Measurements from ENCODE around the gene MAP3K15. TPM values are rescaled to one million over a fixed set of nuclear protein-coding genes. Genes with fewer than 3 reads are reported as not detected.

MAP3K15 gene
- total RNA-seq, 1 donor from 2014 or later = 1.2 TPM

DNA sequence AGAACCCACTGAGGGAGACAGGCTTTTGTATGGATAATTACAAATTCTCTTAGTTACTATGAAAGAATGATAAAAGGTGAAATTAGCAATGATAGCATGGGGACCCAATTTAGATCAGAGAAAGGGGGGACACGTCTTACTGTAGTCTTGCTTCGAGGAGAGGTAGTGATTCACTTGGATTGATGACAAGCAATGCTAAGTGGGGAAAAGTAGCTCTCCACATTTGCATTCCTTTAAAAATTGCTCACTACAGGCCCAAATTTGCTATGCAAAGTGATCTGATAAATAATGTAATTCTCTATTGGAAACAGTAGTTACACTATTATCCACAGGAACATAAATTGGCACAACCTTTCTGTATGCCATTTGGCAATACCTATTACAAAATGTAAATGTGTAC is 42.5 kb upstream of the MAP3K15 start:
- no peak overlapping the region for H3K27ac Mint-ChIP-seq (ENCODE audit: unreplicated experiment)
- H3K4me1 Mint-ChIP-seq = no peaks in the 10 kb centered on the region
- no peaks in the 10 kb centered on the region for H3K27me3 Mint-ChIP-seq (ENCODE audit: low read depth)
- no peaks in the 10 kb centered on the region for H3K9me3 Mint-ChIP-seq
- no peak for DNase-seq (ENCODE audit: low read depth, low spot score)
- peaks cover 2% of the 10 kb centered on the region for H3K36me3 Mint-ChIP-seq (ENCODE audit: low read depth)
- H3K4me3 Mint-ChIP-seq = no peak overlapping the region
- TF ChIP-seq, protein P1, sequence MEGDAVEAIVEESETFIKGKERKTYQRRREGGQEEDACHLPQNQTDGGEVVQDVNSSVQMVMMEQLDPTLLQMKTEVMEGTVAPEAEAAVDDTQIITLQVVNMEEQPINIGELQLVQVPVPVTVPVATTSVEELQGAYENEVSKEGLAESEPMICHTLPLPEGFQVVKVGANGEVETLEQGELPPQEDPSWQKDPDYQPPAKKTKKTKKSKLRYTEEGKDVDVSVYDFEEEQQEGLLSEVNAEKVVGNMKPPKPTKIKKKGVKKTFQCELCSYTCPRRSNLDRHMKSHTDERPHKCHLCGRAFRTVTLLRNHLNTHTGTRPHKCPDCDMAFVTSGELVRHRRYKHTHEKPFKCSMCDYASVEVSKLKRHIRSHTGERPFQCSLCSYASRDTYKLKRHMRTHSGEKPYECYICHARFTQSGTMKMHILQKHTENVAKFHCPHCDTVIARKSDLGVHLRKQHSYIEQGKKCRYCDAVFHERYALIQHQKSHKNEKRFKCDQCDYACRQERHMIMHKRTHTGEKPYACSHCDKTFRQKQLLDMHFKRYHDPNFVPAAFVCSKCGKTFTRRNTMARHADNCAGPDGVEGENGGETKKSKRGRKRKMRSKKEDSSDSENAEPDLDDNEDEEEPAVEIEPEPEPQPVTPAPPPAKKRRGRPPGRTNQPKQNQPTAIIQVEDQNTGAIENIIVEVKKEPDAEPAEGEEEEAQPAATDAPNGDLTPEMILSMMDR (conservative IDR thresholded peaks at IDR 0.05) = no peak

DNA sequence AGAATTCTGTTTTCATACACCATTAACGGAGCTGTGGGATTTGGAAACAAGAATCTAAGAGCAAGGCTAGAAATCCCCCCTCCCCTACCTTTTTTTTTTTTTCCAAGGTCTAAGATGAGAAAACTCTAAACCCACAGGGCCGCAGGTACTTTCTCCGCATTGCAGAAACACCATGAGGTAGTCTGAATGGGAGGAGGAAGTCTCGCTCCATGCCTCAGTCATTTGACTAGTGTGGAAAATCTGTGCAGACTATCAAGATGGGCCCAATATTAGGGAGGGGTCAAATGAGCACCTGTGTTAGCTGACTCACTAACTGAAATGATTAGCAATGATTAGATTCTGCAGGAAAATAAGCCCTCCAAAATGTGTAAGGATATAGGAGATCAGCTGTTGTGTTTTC is 40.9 kb upstream of the MAP3K15 start:
- Mint-ChIP-seq H3K36me3 (ENCODE audit: low read depth) (no peaks in the 10 kb centered on the region), H3K27me3 (ENCODE audit: low read depth) (no peaks in the 10 kb centered on the region), H3K27ac (ENCODE audit: unreplicated experiment) (no peak overlapping the region), H3K4me3 (no peak overlapping the region), H3K4me1 (no peaks in the 10 kb centered on the region), H3K9me3 (no peaks in the 10 kb centered on the region)
- DNase-seq (ENCODE audit: low read depth, low spot score) = no peak
- TF ChIP-seq, protein P1 (conservative IDR thresholded peaks at IDR 0.05) = no peak

DNA sequence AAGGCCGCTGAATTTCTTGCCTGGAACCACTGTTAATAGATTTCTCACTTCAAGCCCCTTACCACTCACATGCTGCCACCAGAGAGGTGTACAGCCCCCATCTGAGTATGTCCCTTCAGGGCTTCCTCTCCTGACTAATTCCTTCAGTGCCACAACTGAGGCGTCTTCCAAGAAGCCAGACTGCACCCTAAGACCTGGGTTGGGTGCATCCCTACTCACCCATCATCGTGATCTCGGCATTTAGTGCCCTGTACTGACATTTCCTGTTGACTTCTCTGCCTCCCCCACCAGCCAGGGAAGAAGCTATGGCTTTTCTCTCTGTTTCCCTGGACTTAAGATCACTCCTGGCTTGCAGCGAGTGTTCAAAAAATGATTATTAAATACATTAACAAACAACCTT is 40.4 kb upstream of the MAP3K15 start:
- H3K27me3 Mint-ChIP-seq (ENCODE audit: low read depth) = no peaks in the 10 kb centered on the region
- no peaks in the 10 kb centered on the region for H3K9me3 Mint-ChIP-seq
- H3K27ac Mint-ChIP-seq (ENCODE audit: unreplicated experiment) = no peak overlapping the region
- H3K36me3 Mint-ChIP-seq (ENCODE audit: low read depth) = no peaks in the 10 kb centered on the region
- no peak for DNase-seq (ENCODE audit: low read depth, low spot score)
- H3K4me3 Mint-ChIP-seq = no peak overlapping the region
- TF ChIP-seq, protein P1 (conservative IDR thresholded peaks at IDR 0.05) = no peak
- H3K4me1 Mint-ChIP-seq = no peaks in the 10 kb centered on the region

DNA sequence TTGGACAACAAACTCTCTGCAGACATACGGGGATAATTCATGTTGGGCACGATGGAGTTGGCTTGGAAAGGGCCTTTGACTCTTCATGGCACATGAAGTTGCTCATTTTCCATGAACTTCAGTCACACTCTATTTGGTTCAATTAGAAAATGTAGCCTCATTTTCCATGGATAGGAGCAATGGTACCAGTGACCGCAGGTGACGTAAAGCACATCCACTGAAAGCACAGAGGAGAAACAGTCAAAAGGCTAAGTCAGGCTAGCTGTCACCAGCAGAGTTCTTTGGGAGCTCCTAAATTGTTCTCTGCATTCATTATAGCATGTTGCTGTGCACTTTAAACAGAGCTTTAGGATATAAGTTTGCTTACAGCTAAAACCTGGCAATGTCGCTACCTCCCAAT is 39.9 kb upstream of the MAP3K15 start:
- H3K36me3 Mint-ChIP-seq (ENCODE audit: low read depth) = no peaks in the 10 kb centered on the region
- H3K27ac Mint-ChIP-seq (ENCODE audit: unreplicated experiment) = no peak overlapping the region
- no peaks in the 10 kb centered on the region for H3K27me3 Mint-ChIP-seq (ENCODE audit: low read depth)
- no peak overlapping the region for H3K4me3 Mint-ChIP-seq
- no peaks in the 10 kb centered on the region for H3K9me3 Mint-ChIP-seq
- TF ChIP-seq, protein P1 (conservative IDR thresholded peaks at IDR 0.05) = no peak
- no peak for DNase-seq (ENCODE audit: low read depth, low spot score)
- no peaks in the 10 kb centered on the region for H3K4me1 Mint-ChIP-seq

DNA sequence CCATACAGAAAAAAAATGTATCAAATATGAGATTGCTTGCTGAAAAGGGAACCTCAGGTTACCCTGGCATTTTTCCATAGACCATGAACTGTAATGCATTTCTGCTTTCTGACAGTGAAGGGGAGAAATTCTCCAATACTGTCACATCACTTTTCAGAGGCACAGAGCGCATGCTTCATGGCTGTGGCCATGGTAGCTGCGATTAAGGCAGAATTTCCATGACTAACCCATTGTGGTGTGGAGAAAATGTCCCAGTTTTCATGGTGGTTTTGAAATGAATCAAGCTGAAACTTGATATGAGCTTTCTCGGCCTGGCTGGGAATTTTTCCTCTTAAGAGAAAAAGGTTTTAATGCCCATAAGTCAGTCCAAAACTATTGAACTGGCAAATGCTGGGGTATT is 39.5 kb upstream of the MAP3K15 start:
- Mint-ChIP-seq H3K9me3 (no peaks in the 10 kb centered on the region), H3K27me3 (ENCODE audit: low read depth) (no peaks in the 10 kb centered on the region)

More for the DNA sequence above, 39.5 kb upstream of the MAP3K15 start:
- Mint-ChIP-seq H3K4me1 (no peaks in the 10 kb centered on the region), H3K27ac (ENCODE audit: unreplicated experiment) (no peak overlapping the region), H3K36me3 (ENCODE audit: low read depth) (no peaks in the 10 kb centered on the region), H3K4me3 (no peak overlapping the region)
- TF ChIP-seq, protein P1 (conservative IDR thresholded peaks at IDR 0.05) = no peak
- no peak for DNase-seq (ENCODE audit: low read depth, low spot score)
